ENCODE data around the gene ADORA2B.

DNA sequence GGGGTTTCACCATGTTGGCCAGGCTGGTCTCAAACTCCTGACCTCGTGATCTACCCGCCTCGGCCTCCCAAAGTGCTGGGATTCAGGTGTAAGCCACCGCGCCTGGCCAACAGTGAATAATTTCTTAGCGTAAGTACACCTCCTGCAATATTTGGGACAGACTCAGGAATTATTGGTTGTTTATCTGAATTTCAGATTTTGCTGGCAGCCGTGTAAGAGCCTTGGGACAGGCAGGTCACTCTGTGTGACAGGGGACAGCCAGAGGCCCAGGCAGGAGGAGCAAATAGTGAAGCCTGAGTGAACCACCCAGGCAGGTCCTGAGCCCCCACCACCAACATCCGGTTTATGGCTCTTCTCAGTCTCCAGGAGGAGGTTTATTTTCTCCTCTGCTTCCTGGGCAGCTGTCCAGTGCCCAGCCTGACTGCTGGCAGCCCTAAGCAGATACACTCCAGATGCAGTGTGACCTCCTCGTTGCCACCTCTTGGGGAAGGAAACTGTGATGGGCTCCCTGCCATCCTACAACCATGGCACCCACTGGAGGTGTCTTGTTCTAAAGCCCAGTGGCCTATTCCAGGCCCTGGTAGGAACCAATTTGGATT lies 26.2 kb upstream of the ADORA2B start:
- TF ChIP-seq POLR2A (IDR thresholded peaks at IDR 0.05): no peak
- TF ChIP-seq, protein P1, sequence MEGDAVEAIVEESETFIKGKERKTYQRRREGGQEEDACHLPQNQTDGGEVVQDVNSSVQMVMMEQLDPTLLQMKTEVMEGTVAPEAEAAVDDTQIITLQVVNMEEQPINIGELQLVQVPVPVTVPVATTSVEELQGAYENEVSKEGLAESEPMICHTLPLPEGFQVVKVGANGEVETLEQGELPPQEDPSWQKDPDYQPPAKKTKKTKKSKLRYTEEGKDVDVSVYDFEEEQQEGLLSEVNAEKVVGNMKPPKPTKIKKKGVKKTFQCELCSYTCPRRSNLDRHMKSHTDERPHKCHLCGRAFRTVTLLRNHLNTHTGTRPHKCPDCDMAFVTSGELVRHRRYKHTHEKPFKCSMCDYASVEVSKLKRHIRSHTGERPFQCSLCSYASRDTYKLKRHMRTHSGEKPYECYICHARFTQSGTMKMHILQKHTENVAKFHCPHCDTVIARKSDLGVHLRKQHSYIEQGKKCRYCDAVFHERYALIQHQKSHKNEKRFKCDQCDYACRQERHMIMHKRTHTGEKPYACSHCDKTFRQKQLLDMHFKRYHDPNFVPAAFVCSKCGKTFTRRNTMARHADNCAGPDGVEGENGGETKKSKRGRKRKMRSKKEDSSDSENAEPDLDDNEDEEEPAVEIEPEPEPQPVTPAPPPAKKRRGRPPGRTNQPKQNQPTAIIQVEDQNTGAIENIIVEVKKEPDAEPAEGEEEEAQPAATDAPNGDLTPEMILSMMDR (IDR thresholded peaks at IDR 0.05): no peak
